GM19463 (cell line): Measurements from ENCODE around the gene MAML2.

Source experiments
- ATAC-seq: cut with Tn5 transposase; IDR thresholded peaks from one replicate; pipeline ENCODE4 v1.9.1; 2021; ENCODE audit warnings: mild to moderate bottlenecking, moderate library complexity; ENCODE audit not compliant: unreplicated experiment

The MAML2 gene

DNA sequence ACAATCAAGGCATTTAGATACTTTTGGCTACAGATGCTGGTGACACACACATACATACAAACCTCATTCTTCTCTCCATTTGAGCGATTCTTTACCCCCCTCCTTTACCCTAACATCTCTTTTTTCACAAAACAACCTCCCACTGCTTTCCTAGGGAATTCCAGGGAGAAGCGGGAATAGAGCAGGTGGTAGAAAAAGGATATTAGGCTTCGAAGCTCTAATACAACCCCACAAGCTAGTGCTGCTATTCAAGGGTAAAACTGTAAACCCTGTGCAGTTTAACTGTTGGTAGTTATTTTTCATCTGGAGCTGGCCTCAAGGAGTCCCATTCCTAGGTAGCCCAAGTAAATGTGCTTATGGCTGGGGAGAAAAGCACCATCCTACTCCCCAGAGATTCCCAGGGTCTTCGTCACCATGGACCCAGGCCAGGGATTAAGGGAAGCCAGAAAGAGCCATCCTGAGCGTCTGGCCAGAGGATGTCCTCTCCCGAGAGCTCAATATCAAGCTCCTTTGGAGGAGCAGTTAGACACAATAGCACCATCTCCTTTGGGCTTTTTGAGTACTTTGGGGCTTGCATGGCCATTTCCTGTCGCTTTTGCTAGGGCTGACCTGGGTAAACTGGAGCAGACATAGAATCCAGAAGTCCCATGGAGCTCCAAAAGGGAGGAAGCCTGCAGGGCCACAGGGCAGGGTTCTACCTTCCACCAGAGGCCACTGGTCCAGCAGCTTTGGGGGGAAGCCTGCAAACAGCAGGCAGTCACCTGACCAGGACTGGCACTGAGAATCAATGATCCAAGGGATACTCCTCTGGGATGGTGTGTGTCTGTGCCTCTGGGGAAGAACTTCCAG lies 3.1 kb downstream of the MAML2 start:
- ATAC-seq = no peak

- peak; percentile 40 for ATAC-seq
Observed at GRCh38 chr11:96338910-96339705, 3.9 kb downstream of the MAML2 start.

DNA sequence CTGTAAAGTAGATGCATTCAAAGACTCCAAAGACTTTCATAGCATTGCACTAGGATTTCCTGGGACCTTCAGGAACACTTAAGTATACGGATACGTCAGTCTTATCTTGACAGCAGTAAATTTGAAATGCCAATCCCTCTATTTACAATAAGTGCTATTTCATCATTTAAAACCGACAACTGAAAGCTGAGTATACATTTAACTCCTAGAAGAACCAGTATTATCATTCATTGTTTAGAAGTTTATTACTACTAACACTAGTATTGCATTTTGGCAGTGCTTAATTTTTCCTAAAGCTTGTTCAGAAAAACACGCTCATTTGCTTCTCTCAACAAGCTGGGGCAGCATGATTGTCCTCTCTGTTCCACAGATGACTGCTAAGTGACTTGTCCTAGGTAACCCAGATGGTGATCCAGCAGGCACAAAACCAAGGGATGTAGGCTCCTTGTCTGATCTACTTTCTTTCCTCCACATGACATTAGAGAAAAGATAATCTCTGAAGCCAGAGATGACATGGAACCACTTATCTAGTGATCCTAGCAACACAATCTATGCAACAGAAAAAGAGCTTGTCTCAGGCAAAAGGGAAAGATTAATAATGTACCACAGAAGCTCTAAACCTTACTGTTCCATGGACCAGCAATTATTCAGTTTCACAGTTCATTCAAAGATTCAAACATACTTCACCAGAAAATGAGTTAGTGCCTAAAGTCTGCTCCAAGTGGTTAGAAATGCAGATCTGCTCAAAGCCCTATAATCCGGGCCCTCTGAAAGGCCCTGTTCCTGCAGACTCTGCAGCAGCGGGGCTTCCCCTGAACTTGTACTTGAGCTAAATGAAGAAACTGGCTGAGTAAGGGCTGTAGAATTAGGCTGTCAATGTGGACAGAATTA lies 5.2 kb downstream of the MAML2 start:
- ATAC-seq = peak; percentile 33

DNA sequence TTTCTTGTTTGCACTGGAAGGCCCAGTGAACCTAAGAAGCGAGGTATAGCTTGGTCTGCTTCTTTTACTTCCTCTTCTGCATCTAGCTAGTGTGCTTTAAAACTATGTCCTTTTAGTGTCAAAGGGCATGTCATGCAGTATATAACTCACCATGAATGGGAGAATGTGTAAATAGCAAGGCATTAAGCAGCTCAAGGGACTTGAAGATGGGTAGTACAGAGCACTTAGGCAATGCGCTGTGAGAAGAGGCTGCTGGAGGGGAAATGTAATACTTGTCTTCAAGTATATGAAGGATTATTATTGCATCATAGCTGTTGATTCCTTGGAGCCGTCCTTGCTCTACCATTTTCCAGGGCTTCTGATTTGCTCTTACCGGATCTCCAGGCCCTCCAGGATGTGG lies 7.6 kb downstream of the MAML2 start:
- no peak for ATAC-seq

DNA sequence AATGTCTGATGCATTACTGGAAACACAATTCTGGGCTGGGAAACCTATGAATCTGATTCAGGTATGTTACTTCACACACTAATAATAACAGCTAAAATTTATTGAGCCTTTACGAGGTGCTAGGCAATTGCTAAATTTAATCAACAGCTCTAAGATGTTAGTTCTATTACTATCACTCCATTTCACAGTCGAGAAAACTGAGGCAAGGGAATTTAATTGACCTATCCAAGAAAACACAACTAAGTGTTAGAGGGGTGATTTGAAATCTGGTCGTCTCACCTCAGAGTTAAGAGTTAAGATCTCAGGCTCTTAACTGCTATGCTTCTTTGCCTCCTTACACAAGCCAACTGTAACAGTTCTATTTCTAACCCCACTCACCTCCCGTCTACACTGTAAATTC lies 8.8 kb downstream of the MAML2 start:
- ATAC-seq = no peak

- ATAC-seq = no peak
Observed at GRCh38 chr11:96333191-96333719, 9.7 kb downstream of the MAML2 start.

GRCh38 chr11:96332126-96332771 lies 10.7 kb downstream of the MAML2 start:
- no peak for ATAC-seq

DNA sequence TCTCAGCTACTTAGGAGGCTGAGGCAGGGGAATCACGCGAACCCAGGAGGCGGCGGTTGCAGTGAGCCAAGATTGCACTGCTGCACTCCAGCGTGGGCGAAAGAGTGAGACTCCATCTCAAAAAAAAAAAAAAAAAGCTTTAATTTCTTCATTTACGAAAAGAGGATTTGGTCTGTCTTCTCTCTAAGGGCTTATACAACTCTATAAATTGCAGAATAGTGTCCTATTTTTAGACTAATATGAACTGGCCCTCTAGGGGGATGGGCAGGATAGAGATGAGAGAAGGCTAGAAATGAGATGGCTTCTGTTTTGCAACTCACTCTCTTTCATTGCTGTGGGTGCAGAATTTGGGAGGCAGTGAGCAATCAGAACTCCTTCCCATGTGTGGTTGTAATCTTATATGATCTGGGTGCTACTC lies 11.3 kb downstream of the MAML2 start:
- ATAC-seq = no peak

GRCh38 chr11:96330511-96330859 lies 12.5 kb downstream of the MAML2 start:
- no peak for ATAC-seq

- no peak for ATAC-seq
Observed at GRCh38 chr11:96329855-96330510, 13.0 kb downstream of the MAML2 start.

DNA sequence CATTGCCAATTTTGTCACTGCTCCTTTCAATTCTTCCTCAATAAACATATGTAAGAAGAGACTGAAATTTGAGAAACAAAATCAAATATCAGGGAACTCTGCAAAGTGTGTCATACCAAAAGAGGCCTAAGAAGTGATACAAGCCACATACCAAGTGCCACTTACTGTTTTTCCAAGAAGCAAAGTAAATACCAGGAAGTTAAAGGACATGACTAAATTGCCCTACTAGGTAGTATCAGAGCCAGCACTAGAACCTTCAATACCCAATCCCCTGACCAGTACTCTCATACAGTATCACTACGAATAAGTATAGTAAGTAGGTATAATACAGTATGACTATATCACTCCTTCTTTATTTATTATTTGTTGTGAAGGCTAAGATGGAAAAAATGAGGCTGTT lies 13.6 kb downstream of the MAML2 start:
- no peak for ATAC-seq

- ATAC-seq = no peak
Observed at GRCh38 chr11:96328395-96329010, 14.5 kb downstream of the MAML2 start.

DNA sequence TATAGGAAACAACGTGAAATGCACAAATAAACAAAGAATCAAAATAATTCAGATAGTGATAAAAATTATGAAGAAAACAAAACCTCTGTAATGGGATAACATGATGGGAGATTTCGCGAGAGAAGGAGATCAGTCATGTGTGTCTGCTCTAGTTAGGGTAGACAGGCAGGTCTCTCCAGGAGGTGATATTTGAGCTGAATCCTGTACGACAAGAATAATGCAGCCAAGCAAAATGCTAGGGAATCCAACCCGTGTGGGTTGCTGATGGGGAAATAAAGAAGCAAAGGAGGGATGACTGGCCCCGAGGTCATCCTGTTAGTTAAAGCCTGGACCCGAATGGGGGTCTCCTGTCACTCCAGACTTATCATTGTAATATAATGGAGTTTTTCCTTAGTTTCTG lies 16.0 kb downstream of the MAML2 start:
- no peak for ATAC-seq

GRCh38 chr11:96324912-96325311 lies 18.1 kb downstream of the MAML2 start:
- ATAC-seq = no peak

GRCh38 chr11:96323642-96323985 lies 19.4 kb downstream of the MAML2 start:
- no peak for ATAC-seq

- no peak for ATAC-seq
Observed at GRCh38 chr11:96322775-96323641, 20.0 kb downstream of the MAML2 start.

DNA sequence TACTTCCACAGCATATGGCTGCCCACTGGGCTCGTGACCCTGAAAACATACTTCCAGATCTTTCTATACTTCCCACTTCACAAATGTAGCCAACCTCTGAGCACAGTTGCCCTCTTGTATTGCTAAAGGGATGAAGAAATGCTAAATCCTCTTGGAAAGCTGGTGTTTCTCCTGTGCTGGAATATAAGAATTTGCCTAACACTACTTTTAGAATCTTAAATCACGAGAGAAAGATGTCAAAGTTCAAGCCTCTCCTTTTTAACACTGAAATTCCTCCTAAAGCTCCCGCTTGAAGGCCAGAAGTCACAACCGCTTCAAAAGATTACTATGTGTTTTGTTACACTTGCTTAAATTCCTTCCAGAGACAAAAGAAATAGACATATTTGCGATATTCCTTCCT lies 21.9 kb downstream of the MAML2 start:
- no peak for ATAC-seq

GRCh38 chr11:96319898-96320656 lies 22.9 kb downstream of the MAML2 start:
- ATAC-seq = no peak
